ENCODE data around the gene NRG3. TPM values are rescaled to one million over a fixed set of nuclear protein-coding genes. Genes with fewer than 3 reads are reported as not detected.

NRG3 gene
- total RNA-seq, 2 experiments from 2014 or later, result not detected

DNA sequence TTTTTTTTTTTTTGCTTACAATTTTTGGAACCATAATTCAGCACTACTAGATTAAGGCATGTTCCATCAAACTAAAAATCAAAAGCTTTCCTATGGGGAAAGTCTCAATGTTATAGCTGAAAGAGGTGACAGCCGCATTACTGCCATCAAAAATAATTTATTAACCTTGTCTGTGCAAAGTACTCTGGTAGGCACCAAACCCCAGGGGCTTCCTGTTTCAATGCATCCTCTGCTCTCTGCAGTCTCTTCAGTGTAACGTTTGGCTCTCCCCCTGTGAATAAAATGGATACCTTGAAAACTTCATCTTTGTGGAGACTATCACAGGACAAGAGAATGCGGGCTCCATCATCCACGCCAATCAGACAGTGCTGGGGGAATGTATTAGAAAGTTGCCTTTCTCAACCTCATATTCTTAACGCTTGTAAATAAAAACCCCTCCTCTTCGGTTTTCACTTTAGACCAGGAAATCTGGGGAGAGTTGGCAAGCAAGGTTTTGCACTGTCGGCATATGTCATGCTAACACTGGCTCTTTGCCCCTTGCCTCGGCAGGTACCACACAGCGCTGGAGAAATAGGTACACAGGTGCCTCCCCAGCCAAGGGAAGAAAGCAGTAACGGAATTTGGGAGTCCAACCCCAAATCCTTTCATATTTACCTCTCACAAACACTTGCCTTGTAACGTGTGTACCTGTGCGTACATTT lies 1.6 kb upstream of the NRG3 start:
- Histone ChIP-seq H3K9me3 (ENCODE audit: low read length) (no peaks in the 10 kb centered on the region), H3K79me2 (ENCODE audit: insufficient read depth, low read depth, low read length) (no peaks in the 10 kb centered on the region), H3K9me2 (ENCODE audit: insufficient read depth, low read length) (no peaks in the 10 kb centered on the region), H2AFZ (ENCODE audit: low read length) (no peak overlapping the region), H3K4me1 (ENCODE audit: insufficient read depth, low read length, poor library complexity, severe bottlenecking) (no peaks in the 10 kb centered on the region), H3K4me2 (ENCODE audit: low read length) (no peak overlapping the region), H4K20me1 (ENCODE audit: insufficient read depth, low read length) (no peaks in the 10 kb centered on the region), H3K27ac (ENCODE audit: low read depth, low read length, poor library complexity, severe bottlenecking) (no peak overlapping the region), H3K36me3 (ENCODE audit: insufficient read depth, low read length) (no peaks in the 10 kb centered on the region), H3K4me3 (ENCODE audit: low read depth, low read length, poor library complexity, severe bottlenecking) (no peak overlapping the region)
- intact Hi-C loops (cut with micrococcal nuclease; ENCODE audit: unreplicated experiment), result no loop called here
- ChIA-PET CTCF (ENCODE audit: unreplicated experiment) (no interaction called here), POLR2A (interaction anchor here (1.4 kb wide), 1 partner anchor 9 kb away, joined by 4 read pairs; no protein-coding TSS in a partner anchor)
- TF ChIP-seq CTCF (conservative IDR thresholded peaks at IDR 0.05; ENCODE audit: low read length), result no peak
- no peak for TF ChIP-seq EZH2phosphoT487 (IDR thresholded peaks at IDR 0.05; ENCODE audit: borderline replicate concordance, low read depth, low read length)
- no peak for DNase-seq (ENCODE audit: low spot score)
- no TSS peak for BruUV-seq (replicated peaks)

DNA sequence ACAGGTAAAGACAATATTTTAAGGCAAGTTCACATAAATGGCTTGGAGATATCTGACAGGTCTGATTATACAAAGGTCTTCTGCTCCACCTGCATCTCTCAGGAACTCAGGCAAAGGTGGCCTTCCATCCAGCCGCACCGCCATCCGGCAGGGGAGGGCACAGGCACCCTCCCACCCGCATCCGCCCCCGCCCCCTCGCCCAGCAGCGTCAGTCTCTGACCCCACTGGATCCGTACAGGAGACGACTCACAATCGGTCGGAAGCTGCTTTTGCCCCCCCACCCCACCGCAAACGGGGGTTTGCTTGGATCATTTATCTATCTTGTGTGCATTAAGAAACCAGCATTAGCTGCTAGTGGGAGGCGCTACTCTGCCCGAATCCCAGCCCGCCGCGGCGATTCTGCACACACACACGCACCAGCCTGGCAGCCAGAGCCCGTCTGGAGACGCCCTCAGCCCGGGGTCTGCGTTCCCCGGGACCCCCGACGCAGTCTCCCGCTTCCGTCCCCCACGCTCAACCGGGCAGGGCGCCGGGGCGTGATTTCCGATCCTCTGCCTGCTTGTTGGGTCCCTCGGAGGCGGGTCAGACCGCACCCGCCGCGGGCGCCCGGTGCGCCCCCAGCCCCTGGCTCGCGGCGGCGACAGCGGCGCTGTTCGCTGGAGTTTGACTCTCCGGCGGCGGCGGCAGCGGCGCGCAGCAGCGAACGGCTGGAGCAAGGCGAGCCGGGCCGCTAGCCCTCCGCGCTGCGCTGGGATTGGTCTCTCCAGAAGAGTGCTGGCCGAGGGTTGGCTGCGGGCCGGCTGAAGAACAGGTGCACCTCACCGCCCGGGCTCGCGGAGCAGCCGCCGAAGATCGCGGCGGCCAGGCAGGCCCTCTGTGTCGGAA lies 820 bp upstream of the NRG3 start:
- POLR2A ChIA-PET, result no interaction called here
- TF ChIP-seq EZH2phosphoT487 (IDR thresholded peaks at IDR 0.05; ENCODE audit: borderline replicate concordance, low read depth, low read length), result no peak
- TF ChIP-seq CTCF (conservative IDR thresholded peaks at IDR 0.05; ENCODE audit: low read length), result no peak
- DNase-seq (ENCODE audit: low spot score), result no peak
- no peak overlapping the region for H3K27ac ChIP-seq (ENCODE audit: low read depth, low read length, poor library complexity, severe bottlenecking)
- no peak overlapping the region for H3K4me3 ChIP-seq (ENCODE audit: low read depth, low read length, poor library complexity, severe bottlenecking)
- H4K20me1 ChIP-seq (ENCODE audit: insufficient read depth, low read length), result no peaks in the 10 kb centered on the region
- CTCF ChIA-PET (ENCODE audit: unreplicated experiment), result no interaction called here
- H3K79me2 ChIP-seq (ENCODE audit: insufficient read depth, low read depth, low read length), result no peaks in the 10 kb centered on the region
- intact Hi-C loops (cut with micrococcal nuclease; ENCODE audit: unreplicated experiment), result no loop called here
- no peak overlapping the region for H3K4me2 ChIP-seq (ENCODE audit: low read length)
- H3K9me2 ChIP-seq (ENCODE audit: insufficient read depth, low read length), result no peaks in the 10 kb centered on the region
- no peaks in the 10 kb centered on the region for H3K9me3 ChIP-seq (ENCODE audit: low read length)
- H3K4me1 ChIP-seq (ENCODE audit: insufficient read depth, low read length, poor library complexity, severe bottlenecking), result no peaks in the 10 kb centered on the region
- no peaks in the 10 kb centered on the region for H3K36me3 ChIP-seq (ENCODE audit: insufficient read depth, low read length)
- no TSS peak for BruUV-seq (replicated peaks)
- no peak overlapping the region for H2AFZ ChIP-seq (ENCODE audit: low read length)
